Endothelial cell (in vitro differentiated cells): ENCODE data around the gene KCNQ4. TPM values are rescaled to one million over a fixed set of nuclear protein-coding genes. Genes with fewer than 3 reads are reported as not detected.

Source experiments
- DNase-seq: peaks from one replicate; pipeline ENCODE4 v3.0.0; 2021; ENCODE audit warnings: low spot score
- H3K27ac Mint-ChIP-seq: one replicate; pipeline ENCODE4 v1.8.0; 2021; ENCODE audit warnings: mixed read lengths, inconsistent platforms; ENCODE audit not compliant: unreplicated experiment
- H3K27me3 Mint-ChIP-seq: one replicate; pipeline ENCODE4 v1.8.0; 2021; ENCODE audit warnings: mild to moderate bottlenecking, moderate library complexity, mixed read lengths, inconsistent platforms; ENCODE audit not compliant: unreplicated experiment
- H3K36me3 Mint-ChIP-seq: one replicate; pipeline ENCODE4 v1.8.0; 2021; ENCODE audit warnings: mild to moderate bottlenecking, low read depth, mixed read lengths, inconsistent platforms; ENCODE audit not compliant: unreplicated experiment
- H3K4me1 Mint-ChIP-seq: one replicate; pipeline ENCODE4 v1.8.0; 2021; ENCODE audit warnings: mild to moderate bottlenecking, mixed read lengths, inconsistent platforms; ENCODE audit not compliant: unreplicated experiment
- H3K4me3 Mint-ChIP-seq: one replicate; pipeline ENCODE4 v1.8.0; 2021; ENCODE audit warnings: mild to moderate bottlenecking, mixed read lengths, inconsistent platforms; ENCODE audit not compliant: unreplicated experiment
- H3K9me3 Mint-ChIP-seq: one replicate; pipeline ENCODE4 v1.8.0; 2021; ENCODE audit warnings: mixed read lengths, inconsistent platforms; ENCODE audit not compliant: unreplicated experiment
- CTCF ChIP-seq: fragments of 200-600 bp; sonication (generic); IDR thresholded peaks from one replicate; pipeline ENCODE4 v1.5.0; 2021; ENCODE audit warnings: antibody characterized with exemption; ENCODE audit not compliant: unreplicated experiment
- total RNA-seq: library from RNA; stranded (reverse); fragmentation: NEBNext Ultra II Directional; extraction: Animal tissue kit (Norgen Biotek cat#: 25700); gene quantifications from one replicate; pipeline ENCODE4 v1.2.1, GENCODE V29; 2021; ENCODE audit not compliant: unreplicated experiment

KCNQ4 gene
- total RNA-seq, 1 donor from 2014 or later: 1.5 TPM

GRCh38 chr1:40824591-40825434, 41.2 kb downstream of the KCNQ4 start:
- Mint-ChIP-seq H3K27ac (peak overlapping the region; percentile 86), H3K27me3 (peaks cover 1% of the 10 kb centered on the region), H3K9me3 (no peaks in the 10 kb centered on the region), H3K36me3 (no peaks in the 10 kb centered on the region), H3K4me1 (peaks cover 25% of the 10 kb centered on the region), H3K4me3 (peak overlapping the region; percentile 38)
- no peak for TF ChIP-seq CTCF
- no peak for DNase-seq

- DNase-seq: peak; percentile 35
- no peaks in the 10 kb centered on the region for H3K9me3 Mint-ChIP-seq
- peaks cover 25% of the 10 kb centered on the region for H3K4me1 Mint-ChIP-seq
- H3K36me3 Mint-ChIP-seq: no peaks in the 10 kb centered on the region
- H3K27me3 Mint-ChIP-seq: peaks cover 1% of the 10 kb centered on the region
- H3K27ac Mint-ChIP-seq: peak overlapping the region; percentile 86
- H3K4me3 Mint-ChIP-seq: no peak overlapping the region
- TF ChIP-seq CTCF: no peak
Measured at GRCh38 chr1:40825435-40825788, 41.8 kb downstream of the KCNQ4 start.

- peaks cover 1% of the 10 kb centered on the region for H3K27me3 Mint-ChIP-seq
- H3K4me1 Mint-ChIP-seq: peaks cover 25% of the 10 kb centered on the region
- no peak for DNase-seq
- no peak overlapping the region for H3K27ac Mint-ChIP-seq
- no peak for TF ChIP-seq CTCF
- no peaks in the 10 kb centered on the region for H3K36me3 Mint-ChIP-seq
- H3K4me3 Mint-ChIP-seq: no peak overlapping the region
- H3K9me3 Mint-ChIP-seq: no peaks in the 10 kb centered on the region
Measured at GRCh38 chr1:40825996-40826395, 42.4 kb downstream of the KCNQ4 start.

GRCh38 chr1:40829631-40830245, 46.2 kb downstream of the KCNQ4 start:
- Mint-ChIP-seq H3K4me1 (peaks cover 20% of the 10 kb centered on the region), H3K36me3 (peaks cover 3% of the 10 kb centered on the region), H3K4me3 (no peak overlapping the region), H3K9me3 (no peaks in the 10 kb centered on the region), H3K27ac (no peak overlapping the region), H3K27me3 (peaks cover 7% of the 10 kb centered on the region)
- no peak for DNase-seq
- no peak for TF ChIP-seq CTCF

GRCh38 chr1:40830419-40830943, 46.9 kb downstream of the KCNQ4 start:
- Mint-ChIP-seq H3K27me3 (peaks cover 7% of the 10 kb centered on the region), H3K4me1 (peaks cover 15% of the 10 kb centered on the region), H3K36me3 (peaks cover 3% of the 10 kb centered on the region), H3K4me3 (no peak overlapping the region), H3K27ac (no peak overlapping the region), H3K9me3 (no peaks in the 10 kb centered on the region)
- DNase-seq: no peak
- TF ChIP-seq CTCF: no peak
